Tongue (tissue), 2 donors: Measurements from ENCODE around the gene MUC5B. TPM values are rescaled to one million over a fixed set of nuclear protein-coding genes. Genes with fewer than 3 reads are reported as not detected.

Experiments used
- DNase-seq: peaks from one replicate; pipeline ENCODE4 v3.0.0-alpha.2; 2015
- total RNA-seq: library from RNA; depleted of rRNA; stranded (reverse); fragments of >200 nt; gene quantifications from one replicate; pipeline ENCODE4 v1.2.3, GENCODE V29; 2014

The MUC5B gene
- total RNA-seq, 1 donor from 2014 or later = 159 TPM

- no peak for DNase-seq
Observed at GRCh38 chr11:1299621-1300020, 76.8 kb downstream of the MUC5B start.

- no peak for DNase-seq
Observed at GRCh38 chr11:1300121-1300520, 77.3 kb downstream of the MUC5B start.

GRCh38 chr11:1300569-1301187 lies 77.8 kb downstream of the MUC5B start:
- DNase-seq = no peak

- DNase-seq = no peak
Observed at GRCh38 chr11:1301220-1302000, 78.5 kb downstream of the MUC5B start.

- no peak for DNase-seq
Observed at GRCh38 chr11:1302041-1302460, 79.2 kb downstream of the MUC5B start.

- DNase-seq = peak; percentile 24
Observed at GRCh38 chr11:1302461-1303125, 79.7 kb downstream of the MUC5B start.

- DNase-seq = no peak
Observed at GRCh38 chr11:1303126-1303821, 80.4 kb downstream of the MUC5B start.

GRCh38 chr11:1303973-1304372 lies 81.1 kb downstream of the MUC5B start:
- no peak for DNase-seq

- DNase-seq = no peak
Observed at GRCh38 chr11:1304380-1304779, 81.5 kb downstream of the MUC5B start.

GRCh38 chr11:1305063-1305495 lies 82.2 kb downstream of the MUC5B start:
- DNase-seq = no peak

- DNase-seq = no peak
Observed at GRCh38 chr11:1305501-1306056, 82.7 kb downstream of the MUC5B start.

- DNase-seq = no peak
Observed at GRCh38 chr11:1306186-1307162, 83.6 kb downstream of the MUC5B start.

- DNase-seq = no peak
Observed at GRCh38 chr11:1307163-1307870, 84.5 kb downstream of the MUC5B start.

GRCh38 chr11:1307998-1308742 lies 85.3 kb downstream of the MUC5B start:
- DNase-seq = no peak

- DNase-seq = no peak
Observed at GRCh38 chr11:1308743-1309497, 86.1 kb downstream of the MUC5B start.

- DNase-seq = peak; percentile 98
Observed at GRCh38 chr11:1309498-1310317, 86.8 kb downstream of the MUC5B start, which contains the start of gene TOLLIP. TOLLIP (minus strand) TSS chr11:1309632; CDS start chr11:1309498, 134 bp downstream.

GRCh38 chr11:1310318-1310687 lies 87.4 kb downstream of the MUC5B start:
- DNase-seq = no peak
